LNCAP (cell line): ENCODE data around the gene FAM240B.

Experiments
- TF ChIP-seq, protein P1 (sequence below): fragments of 450-650 bp; IDR thresholded peaks from 2 replicates; pipeline ENCODE4 v1.5.1; 2017; ENCODE audit warnings: mild to moderate bottlenecking

Gene FAM240B

GRCh38 chr9:38687389-38687842 lies 32.5 kb downstream of the FAM240B start:
- TF ChIP-seq, protein P1, sequence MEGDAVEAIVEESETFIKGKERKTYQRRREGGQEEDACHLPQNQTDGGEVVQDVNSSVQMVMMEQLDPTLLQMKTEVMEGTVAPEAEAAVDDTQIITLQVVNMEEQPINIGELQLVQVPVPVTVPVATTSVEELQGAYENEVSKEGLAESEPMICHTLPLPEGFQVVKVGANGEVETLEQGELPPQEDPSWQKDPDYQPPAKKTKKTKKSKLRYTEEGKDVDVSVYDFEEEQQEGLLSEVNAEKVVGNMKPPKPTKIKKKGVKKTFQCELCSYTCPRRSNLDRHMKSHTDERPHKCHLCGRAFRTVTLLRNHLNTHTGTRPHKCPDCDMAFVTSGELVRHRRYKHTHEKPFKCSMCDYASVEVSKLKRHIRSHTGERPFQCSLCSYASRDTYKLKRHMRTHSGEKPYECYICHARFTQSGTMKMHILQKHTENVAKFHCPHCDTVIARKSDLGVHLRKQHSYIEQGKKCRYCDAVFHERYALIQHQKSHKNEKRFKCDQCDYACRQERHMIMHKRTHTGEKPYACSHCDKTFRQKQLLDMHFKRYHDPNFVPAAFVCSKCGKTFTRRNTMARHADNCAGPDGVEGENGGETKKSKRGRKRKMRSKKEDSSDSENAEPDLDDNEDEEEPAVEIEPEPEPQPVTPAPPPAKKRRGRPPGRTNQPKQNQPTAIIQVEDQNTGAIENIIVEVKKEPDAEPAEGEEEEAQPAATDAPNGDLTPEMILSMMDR = no peak

GRCh38 chr9:38686933-38687332 lies 33.0 kb downstream of the FAM240B start:
- TF ChIP-seq, protein P1 = no peak

DNA sequence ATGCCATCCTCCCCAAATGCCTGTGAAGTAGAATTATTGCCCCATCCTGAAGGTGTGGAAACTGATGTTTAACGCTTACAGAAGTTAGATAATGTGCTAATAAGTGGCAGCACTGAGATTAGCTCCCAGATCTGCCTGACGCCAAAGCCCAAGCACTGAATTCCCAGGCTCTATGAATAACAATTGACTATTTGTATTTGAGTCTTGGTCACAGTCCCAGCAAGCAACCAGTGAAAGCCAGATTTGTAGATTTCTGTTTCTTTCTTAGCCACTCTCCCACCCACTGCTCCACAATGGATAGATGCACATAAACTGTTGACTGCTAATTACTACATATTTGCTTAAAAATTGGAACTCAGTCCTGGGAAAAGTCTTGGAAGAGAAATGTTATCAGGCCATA lies 34.4 kb downstream of the FAM240B start:
- TF ChIP-seq, protein P1 = no peak

DNA sequence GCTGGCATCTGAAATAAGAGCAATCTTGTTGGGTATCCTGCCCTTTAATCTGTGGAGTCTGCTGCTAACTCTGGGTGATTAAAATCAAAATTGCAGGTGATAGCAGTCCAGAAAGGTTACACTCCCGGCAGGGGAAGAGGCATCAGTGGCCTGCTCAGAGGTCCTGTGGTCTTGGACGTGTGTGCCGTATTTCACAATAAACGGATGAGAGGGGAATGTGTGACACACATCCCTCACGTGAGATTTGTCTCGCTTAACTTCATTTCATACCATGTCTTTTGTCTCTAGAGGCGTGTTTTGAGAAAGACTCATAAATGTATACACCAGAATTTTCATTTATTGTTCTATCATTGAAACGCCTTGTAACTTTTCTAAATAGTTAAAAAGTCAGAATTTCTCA lies 36.6 kb downstream of the FAM240B start:
- TF ChIP-seq, protein P1 = no peak

DNA sequence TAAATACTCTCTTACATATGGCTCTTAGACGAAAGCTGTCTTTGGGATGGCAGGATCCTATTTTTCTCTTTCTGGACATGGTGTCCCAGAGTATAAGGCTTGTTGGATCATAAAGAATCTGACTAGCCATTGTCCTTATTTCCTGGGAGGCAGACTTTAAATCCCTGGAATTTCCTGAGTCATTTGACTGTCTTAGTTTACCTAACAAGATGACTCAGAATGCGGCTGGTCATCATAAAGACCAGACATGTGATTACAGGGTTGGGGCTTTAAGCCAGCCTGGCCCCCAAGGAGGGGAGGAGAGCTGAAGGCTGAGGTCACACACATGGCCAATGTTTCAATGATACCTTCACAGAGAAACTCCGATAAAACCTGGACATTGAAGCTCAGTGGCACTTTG lies 37.2 kb downstream of the FAM240B start:
- TF ChIP-seq, protein P1 = no peak

DNA sequence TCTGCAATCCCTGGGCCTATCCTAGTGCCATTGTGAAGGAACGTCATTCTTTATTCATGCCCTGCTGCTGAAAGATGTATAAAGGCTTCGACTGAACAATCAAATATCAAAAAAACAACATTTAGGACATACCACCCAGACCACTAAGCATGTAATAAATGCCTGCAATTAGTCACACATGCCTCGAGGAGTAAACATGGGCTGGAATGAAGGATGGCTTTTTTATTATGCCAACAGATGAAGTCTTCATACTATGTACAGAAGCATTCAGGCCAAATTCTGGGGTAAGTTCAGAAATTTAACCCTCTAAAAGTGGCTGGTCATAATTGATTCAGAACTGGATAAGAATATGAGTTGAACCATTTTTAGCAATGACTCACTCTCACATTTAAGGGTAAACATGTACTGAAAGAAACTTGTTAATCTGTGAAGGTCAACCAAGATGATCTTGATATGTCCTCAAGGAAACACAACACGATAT lies 38.1 kb downstream of the FAM240B start:
- TF ChIP-seq, protein P1 = no peak

- TF ChIP-seq, protein P1 = no peak
Measured at GRCh38 chr9:38680837-38681445, 39.0 kb downstream of the FAM240B start.
